AML-193 (cell line): ENCODE data around the gene ELMO3.

ENCODE experiments used
- DNase-seq, 2 experiments: peaks; one replicate each; lab custom pipeline; 2025; lab: John Stamatoyannopoulos, UW

Gene ELMO3

DNA sequence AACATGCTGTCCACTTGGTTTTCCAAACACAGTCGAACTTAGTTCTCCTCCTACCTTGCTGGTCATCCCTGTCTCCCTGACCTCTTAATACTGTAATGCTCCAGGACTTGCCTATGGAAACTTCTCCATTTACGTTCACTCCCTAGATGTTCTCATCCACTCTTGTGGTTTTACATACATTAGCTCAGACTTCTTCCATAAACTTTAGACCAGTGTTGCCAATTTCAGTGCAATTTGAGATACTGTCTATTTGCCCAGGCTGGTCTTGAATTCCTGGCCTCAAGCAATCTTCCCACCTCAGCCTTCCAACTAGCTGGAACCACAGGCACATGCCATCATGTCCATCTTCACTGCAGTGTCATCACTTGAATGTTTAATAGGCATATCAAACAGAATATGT is 16.6 kb upstream of the ELMO3 start:
- DNase-seq, result no peak

DNA sequence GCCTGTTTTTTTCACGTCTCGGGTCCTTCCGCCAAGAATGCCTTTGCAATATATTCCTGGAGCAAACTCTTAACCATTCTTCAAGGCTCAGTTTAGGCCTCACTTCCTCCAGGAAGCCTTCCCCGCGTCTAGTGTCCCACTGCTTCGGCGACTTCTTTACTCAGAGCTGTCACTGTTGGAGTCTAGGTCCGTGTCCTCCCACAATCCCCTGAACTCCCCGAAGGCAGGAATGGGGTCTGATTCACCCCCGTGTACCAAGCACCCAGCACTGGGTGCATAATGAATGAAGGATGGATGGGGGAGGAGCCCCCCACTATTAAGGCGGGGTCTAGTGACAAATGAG is 15.7 kb upstream of the ELMO3 start:
- no peak for DNase-seq

DNA sequence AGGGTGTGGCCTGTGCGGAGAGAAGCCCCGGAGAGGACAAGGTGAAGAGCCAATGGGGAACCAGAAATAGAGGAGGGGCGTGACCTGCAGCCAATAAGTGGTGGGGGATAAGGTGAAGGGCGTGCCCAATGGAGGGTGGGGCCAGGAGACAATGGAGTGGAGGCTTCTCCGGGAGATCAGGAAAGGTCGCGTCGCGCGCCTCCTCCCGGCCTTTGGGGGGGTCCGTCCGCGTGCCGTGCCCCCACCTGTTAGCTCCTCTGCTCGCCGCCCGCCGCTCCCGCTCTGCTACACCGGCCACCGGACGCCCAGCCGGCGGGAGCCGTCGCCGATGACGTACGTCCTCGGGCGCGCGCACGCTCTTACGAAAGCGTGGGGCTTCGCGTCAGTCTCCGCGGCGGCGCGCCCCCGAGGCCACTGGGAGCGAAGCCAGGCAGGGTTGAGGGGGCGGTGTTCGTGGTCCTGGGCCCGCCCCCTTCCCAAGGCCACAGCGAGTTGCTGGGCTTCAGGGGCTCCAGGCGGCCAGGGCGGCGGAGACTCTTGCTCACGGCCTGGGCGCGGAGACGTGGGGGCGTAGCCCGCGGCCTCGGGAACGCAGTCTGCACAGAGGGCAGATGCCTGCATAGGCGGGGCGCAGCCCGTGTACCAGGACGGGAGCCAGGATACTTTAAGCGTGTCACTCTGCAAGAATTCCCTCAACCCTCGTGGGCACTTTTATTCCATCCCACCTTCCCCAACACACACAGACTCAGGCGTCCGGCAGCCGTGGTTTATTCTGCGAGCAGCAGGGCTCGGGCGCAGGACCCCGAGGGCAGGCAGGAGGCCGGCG is 15.1 kb upstream of the ELMO3 start, which contains the start of gene MATCAP1:
TSS of gene MATCAP1 (minus strand) at position 337 of the 826 bp plus-strand sequence. CDS start 3,353 bp downstream, outside the sequence.
- peak; percentile 96 to 97 for DNase-seq

DNA sequence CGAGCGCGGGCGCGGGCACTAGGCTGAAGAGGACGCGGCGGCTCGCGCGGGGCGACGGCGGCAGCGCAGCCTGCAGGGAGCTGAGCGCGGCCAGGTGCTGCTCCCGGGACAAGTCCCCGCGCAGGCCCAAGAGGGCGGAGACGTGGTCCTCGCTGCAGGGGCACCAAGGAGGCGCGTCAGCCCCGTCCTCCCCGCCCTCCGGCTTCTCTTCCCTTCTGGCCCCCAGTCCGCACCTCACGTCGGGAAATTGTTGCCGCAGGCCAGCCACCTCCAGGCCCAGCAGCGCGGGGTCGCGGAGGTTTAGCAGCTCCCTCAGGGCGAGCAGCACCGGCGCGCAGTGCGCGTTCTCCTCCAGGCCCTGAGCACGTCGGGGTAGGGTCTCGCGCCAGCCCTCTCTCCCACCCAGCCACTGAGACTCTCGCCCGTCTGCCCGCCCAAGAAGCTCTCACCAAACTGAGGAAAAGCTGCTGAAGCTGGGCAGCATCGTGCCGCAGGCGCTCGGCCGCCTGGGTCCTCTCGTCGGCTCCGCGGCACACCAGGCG is 14.4 kb upstream of the ELMO3 start:
- DNase-seq, result no peak

DNA sequence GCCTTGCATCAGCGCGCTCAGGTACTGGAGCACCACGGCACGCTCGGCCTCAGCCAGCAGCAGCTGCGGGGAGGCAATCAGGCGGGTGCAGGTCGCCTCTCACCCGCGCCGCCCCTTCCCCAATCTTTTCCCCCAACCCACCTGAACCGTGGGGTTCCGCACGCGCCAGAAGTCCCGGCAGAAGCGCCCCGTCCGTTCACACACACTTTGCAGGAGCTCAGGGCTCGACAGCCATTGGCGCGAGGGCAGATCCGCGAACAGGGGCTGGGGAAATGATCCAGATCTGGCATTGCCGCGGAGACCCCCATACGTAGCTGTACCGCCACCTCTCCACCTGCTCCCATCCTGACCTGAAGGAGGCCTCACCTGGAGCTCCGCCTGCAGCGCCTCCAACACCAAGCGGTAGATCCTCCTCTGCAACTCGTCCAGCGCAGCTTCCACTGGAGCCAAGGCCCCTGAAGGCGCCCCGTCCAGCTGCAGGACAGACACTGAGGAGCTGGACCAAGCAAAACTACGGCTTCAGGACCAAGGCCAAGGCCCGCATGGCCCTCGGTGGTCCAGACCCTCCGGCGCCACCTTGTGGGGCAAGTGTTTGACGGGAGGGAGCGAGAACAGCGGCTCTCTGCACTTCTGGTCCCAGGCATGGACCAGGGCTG is 13.8 kb upstream of the ELMO3 start:
- peak; percentile 77 to 81 for DNase-seq

DNA sequence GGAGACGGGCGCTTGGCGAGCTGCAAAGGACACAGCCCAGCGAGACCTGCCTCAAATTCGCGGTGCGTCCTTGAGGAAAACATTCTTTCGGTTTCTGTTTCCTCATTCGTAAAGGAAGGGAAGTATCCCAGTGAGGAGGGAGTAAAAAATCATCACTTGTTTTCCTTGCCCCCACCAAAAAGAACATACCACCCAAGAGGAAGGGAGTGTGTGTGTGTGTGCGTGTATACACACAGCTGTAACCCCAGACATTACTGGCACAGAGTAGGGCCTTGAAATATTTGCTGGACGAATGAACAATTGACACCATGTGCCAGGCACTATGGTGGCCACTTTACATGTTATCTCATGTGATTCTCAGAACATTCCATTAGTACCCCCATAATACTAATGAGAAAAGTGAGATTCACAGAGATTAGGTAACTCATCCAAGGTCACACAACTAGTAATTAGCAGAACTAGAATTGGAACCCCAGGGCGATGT is 13.2 kb upstream of the ELMO3 start:
- no peak for DNase-seq

DNA sequence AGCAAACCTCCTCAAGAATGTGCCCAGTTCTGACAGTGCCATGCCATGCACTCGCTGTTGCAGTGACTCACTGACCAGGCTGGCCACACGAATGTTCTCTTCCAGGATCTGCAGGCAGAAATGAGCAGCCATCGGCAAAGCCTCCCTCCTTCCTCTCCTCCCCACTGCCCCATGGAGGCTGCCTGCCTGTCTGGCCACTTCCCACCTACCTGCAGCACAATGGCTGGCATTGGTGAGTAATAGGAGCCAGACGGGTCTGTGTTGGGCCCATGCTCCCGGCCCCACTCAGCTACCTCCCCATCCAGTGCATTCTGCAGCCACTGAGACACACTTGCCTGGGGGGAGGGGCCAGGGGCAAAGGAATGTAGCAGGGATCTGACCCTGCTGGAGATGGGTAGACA is 12.4 kb upstream of the ELMO3 start:
- DNase-seq, result no peak

DNA sequence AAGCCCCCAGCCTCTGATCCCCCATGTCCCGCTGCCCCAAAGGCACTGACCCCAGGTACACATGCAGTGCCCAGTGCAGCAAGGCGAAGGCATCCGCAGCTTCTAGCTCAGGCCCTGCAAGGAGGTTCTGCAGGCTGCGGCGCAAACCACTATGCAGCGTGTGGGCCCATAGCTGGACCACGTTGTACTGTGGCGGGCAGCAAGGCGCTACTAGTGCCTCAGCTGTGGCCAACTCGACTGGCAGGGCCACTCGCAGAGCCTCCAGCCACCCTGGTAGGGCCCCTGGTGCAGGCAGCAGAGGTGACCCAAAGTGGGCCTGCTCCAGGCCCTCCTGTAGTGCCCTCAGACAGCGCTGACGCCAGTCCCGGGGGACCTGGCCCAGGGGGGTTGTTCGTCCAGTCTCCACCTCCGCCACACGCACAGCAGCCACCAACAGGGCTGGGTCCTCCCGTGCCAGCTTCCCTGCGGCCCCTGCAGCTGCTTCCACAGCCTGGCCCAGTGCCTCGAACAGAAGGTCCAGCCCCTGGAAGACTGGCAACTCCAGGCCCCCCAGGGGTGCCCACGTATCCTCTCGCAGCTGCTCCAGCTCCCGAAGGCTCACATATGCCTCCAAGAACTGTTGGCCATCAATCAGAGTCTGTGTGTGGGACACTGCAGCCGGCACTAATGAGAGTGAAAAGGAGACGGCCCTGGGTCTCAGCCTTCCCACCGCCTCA is 11.6 kb upstream of the ELMO3 start:
- DNase-seq, result no peak

DNA sequence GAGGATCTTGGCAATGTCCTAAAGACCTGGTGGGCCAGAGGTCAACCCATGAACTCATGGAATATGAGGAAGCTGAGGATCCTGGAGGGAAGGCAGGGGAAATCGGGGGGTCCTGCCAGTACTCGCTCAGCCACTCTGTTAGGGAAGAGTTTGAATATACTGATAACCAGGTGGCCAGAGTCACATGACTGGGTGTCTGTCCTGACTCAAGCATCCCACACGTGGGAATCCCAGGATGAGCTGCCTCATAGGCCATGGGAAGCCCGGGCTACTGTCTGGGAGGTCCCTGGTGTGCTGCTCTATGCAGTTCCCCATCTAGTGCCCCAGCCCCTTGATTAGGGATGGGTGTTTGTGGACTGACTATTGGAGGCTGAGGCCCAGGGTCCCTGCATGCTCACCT is 10.6 kb upstream of the ELMO3 start:
- no peak for DNase-seq

DNA sequence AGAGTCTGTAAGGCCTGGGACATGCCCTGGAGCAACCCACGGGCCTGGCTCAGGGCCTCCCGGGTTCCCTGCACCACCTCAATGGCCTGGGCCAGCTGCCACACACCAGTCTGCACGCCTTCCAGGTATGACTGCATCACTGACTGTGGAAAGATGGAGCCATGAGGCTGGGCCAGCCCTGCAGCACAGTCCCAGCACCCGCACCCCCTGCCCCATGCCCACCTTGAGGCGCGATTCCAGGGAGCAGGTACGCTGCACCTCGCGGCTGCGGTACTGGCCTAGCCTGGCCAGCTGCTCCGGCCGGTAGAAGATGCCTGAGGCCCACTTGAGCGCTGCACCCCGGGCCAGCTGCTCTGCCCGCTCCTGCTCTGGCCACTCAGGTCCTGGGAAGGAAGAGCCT is 10.1 kb upstream of the ELMO3 start:
- no peak for DNase-seq

DNA sequence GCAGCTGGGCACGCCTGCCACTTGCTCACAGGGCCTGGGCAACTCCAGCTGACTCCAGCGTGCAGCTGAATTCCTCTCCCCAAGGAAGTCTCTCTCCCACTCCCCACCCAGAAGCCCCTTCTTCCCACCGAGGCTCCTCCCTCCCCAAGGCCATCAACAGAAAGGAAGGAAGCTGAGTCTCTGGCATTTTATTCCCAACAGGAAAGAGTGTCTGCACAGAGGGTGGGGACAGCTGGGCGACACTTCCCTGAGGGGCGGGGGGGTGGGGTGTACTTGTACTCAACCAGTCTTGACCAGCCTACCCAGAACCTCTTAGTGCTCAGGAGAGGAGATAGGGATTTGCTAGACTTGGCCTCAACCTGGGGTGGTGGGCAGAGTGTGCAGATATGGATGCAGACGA is 8.9 kb upstream of the ELMO3 start, which contains the start of gene EXOC3L1:
TSS of gene EXOC3L1 (minus strand) at position 96 of the 400 bp plus-strand sequence. CDS start 460 bp downstream, outside the sequence.
- DNase-seq, result no peak

DNA sequence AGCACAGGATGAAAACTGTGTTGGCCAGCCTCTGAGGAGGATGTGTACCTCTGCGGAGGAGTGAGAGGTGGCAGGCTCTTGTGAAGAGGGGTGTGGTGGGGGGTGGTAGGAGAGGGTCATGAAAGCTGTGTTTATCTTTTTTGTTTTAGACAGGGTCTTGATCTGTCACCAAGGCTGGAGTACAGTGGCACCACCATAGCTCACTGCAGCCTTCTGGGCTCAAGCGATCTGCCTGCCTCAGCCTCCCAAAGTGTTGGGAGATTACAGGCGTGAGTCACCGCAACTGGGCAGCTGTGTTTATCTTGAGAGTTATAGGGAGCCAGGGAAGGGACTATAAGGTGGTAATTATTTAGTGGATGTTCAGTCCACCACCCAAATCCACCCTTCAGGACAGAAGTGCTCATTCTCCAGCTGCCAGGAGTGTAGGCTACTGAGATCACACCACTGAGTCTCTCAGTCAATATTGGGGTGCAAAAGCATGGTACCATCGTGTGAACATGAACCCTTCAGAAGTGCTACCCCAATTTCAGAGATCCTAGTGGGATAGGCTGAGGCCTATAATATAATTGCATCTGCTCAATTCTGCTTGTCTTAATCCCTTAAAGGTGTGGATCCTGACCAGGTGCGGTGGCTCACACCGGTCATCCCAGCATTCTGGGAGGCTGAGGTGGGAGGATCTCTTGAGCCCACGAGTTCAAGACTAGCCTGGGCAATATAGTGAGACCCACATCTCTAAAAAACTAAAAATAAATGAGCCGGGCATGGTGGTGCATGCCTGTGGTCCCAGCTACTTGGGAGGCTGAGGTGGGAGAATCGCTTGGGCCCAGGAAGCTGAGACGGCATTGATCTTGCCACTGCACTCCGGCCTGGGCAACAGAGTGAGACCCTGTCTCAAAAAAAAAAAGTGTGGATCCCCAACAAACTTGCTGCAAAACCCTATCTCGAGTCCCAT is 8.2 kb upstream of the ELMO3 start:
- DNase-seq, result no peak

DNA sequence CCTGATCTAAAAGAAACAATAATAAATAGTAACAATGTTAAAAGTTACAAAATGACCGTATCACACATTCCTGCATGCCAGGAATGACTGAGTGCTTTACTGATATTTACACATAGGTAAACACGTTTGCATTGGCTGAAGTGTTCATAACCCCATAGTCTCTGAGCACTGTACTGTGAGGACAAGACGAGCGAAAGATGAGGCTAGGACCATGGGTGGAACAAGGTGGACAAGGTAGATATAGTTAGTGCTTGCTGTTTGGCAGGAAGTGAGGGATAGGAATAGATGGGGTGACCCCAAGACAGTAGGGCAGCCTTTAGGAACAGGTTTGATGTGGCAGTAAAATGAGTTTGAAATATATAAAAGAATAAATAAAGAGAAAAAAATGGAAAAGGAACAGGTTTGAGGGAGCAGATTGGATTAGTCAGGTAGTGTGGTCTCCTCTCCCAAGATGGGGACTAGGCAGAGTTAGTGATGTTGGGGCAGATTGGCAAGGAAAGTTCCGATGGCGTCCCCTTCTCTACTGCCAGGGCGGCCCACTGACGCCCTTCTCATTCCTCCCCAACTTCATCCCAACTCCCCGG is 7.4 kb upstream of the ELMO3 start:
- no peak for DNase-seq

DNA sequence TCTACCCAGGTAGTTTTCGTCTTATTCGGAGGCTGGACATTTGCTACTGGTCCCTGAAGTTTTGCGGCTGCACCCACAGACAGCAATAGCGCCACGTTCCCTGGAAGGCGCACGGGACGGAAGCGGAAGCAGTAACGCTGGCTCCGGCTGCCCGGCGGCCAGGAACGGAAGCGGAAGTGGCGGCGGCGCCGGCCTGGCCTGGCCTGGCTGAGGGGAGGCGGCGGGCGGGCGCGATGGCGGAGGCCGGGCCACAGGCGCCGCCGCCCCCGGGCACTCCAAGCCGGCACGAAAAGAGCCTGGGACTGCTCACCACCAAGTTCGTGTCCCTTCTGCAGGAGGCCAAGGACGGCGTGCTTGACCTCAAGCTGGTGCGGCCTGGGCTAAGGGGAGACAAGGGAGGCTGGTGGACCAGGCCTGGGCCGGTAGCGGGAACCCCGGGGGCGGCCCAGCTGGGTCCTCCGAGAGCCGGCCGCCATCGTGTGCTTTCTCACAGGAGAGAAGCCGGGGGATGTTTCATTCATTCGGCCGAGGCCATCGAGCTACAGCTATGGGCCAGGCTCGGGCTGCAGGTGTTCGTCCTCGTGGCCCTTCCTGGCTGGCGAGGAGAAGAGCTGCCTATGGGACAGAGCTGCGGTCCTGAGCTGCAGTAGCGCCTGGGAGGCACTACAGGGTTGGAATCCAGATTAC is 6.8 kb upstream of the ELMO3 start, which contains the start of gene E2F4:
TSS of gene E2F4 (plus strand) at position 161 of the 687 bp plus-strand sequence. CDS start at position 234, 73 bp downstream.
- peak; percentile 86 to 92 for DNase-seq

DNA sequence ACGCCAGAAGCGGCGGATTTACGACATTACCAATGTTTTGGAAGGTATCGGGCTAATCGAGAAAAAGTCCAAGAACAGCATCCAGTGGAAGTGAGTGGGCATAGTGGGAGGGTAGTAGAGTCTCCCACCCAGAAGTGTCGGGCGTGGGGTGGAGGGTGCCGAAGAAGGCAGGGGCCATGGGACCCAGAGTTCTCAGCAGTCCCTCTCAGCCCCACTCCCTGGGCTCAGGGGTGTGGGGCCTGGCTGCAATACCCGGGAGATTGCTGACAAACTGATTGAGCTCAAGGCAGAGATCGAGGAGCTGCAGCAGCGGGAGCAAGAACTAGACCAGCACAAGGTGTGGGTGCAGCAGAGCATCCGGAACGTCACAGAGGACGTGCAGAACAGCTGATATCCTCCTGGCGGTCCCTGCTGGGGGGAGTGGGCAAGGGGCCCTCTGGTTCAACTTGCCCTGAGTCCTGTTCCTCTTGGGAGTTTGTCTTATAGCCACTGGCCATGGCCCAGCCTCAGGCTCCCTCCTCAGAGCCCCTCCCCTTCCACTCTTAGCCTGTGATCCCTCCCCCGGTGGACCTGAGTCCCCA is 6.1 kb upstream of the ELMO3 start:
- no peak for DNase-seq

DNA sequence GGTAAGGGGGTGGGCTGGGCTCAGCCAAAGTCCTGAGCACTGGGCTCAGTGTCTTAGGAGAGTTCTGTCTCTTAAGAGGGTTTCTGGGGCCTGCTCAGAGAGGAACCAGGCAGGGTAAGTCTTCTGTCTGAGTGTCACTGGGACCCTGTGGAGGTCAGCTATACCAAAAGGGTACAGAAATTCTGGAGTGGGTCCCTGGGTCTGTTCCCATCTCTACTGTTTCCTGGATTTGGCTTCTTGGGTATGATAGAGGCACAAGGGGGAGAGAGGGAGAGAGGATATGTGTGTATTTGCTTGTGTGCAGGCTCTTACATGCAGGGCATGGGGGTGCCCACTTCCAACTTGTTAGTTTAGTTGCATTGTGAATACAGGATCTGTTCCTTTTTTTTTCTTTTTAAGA is 5.4 kb upstream of the ELMO3 start:
- DNase-seq, result no peak

DNA sequence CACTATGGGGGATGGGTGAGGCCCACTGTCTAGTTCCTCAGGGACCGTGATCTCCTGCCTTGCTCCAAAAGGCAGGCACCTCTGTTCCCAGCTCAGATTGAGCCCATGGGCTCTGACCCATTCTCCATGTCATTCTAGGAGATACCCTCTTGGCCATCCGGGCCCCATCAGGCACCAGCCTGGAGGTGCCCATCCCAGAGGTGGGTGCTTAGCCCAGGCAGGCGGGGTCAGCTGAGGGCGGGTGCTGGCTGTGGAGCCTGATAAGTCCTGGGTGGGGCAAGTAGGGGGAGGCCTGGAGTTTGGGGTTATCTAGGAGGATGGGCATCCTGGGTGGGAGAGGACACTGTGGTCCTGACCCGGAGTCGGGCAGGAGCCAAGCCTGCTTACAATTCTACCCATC is 4.7 kb upstream of the ELMO3 start:
- no peak for DNase-seq

DNA sequence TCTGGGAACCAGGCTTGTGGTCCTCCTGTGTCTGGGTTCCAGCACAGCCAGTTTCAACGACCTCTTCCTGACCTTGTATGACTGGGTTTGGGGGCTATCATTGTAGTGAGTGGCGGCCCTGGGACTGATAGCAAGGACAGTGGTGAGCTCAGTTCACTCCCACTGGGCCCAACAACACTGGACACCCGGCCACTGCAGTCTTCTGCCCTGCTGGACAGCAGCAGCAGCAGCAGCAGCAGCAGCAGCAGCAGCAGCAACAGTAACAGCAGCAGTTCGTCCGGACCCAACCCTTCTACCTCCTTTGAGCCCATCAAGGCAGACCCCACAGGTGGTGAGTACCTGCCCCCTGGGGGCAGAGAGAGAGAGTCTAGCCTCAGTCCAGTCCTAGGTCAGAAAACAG is 3.3 kb upstream of the ELMO3 start:
- DNase-seq, result no peak

DNA sequence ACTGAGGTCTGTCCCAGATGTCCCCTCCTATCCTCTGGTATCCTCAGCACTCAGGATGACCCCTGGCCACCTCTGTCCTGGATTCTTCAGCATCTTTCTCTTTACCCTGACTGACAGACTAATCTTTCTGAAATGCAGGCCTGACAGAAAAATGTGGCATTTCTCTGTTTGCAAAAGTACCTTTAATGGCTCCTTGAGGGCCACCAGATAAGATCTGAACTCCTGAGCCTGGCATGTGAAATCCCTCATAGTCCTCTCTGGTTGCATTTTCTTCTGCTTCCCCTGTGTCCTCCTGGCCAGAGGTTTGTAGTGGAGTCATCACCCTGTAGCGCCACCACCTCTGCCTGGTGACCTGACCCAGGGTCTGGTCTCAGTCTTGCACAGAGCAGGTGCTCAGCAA is 2.0 kb upstream of the ELMO3 start:
- DNase-seq, result no peak

DNA sequence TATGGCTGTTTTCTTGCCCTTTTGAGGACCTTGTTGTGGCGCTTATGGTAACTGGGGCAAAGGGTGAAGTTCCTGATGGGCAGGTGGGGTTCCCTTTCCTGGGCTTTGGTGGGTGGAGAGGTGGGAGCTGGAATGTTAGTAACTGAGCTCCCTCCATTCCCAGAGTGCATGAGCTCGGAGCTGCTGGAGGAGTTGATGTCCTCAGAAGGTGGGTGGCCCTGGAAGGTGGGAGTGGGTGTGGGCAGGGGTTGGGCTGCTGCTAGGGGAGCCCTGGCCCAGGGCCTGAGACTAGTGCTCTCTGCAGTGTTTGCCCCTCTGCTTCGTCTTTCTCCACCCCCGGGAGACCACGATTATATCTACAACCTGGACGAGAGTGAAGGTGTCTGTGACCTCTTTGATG is 1.2 kb upstream of the ELMO3 start:
- DNase-seq, result no peak
